HEK293T (cell line): ENCODE measurements around the gene GLT8D2.

Experiments
- BHLHE40 ChIP-seq: fragments of 450-650 bp; IDR thresholded peaks from 2 replicates; pipeline ENCODE4 v1.6.1; 2016; ENCODE audit warnings: mild to moderate bottlenecking, moderate library complexity, borderline replicate concordance
- ELF4 ChIP-seq: fragments of 450-650 bp; IDR thresholded peaks from 2 replicates; pipeline ENCODE4 v1.6.1; 2017; ENCODE audit warnings: antibody characterized with exemption
- SP1 ChIP-seq: fragments of 450-650 bp; IDR thresholded peaks from 2 replicates; pipeline ENCODE4 v1.6.1; 2017
- SUZ12 ChIP-seq: fragments of 450-650 bp; IDR thresholded peaks from 2 replicates; pipeline ENCODE4 v1.6.1; 2016; ENCODE audit warnings: mild to moderate bottlenecking
- TF ChIP-seq, protein P1 (sequence below): fragments of 450-650 bp; IDR thresholded peaks from 2 replicates; pipeline ENCODE4 v1.6.1; 2016

- TF ChIP-seq SUZ12 (no peak), SP1 (no peak), BHLHE40 (no peak), ELF4 (no peak)
- TF ChIP-seq, protein P1, sequence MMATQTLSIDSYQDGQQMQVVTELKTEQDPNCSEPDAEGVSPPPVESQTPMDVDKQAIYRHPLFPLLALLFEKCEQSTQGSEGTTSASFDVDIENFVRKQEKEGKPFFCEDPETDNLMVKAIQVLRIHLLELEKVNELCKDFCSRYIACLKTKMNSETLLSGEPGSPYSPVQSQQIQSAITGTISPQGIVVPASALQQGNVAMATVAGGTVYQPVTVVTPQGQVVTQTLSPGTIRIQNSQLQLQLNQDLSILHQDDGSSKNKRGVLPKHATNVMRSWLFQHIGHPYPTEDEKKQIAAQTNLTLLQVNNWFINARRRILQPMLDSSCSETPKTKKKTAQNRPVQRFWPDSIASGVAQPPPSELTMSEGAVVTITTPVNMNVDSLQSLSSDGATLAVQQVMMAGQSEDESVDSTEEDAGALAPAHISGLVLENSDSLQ, result no peak
Measured at GRCh38 chr12:104050436-104050835, 449 bp upstream of the GLT8D2 start.
